ENCODE data around the gene TRIM43.
"Not testable (repeated sequence)": the region's sequence is repeated elsewhere in the genome, so short reads cannot be mapped to it uniquely, and the experiment has no call there.

DNA sequence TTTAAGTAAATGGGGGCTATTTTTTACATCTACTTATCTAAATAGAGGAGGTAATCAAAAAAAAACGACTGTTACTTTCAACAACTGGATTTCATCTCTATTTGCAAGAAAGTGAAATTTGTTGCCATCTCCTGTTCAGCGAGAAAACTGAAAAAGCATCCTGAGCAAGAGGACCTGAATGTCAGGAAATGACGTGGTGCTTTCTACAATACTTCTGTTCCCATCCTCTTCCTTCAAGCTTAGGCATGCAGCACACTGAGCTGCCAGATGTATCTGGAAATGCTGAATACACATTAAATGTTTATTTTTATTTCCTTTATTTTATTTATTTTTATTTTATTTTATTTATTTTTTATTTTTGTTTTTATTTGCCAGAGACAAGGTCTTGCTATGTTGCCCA, 21.2 kb downstream of the TRIM43 start:
- TF ChIP-seq NR2F2 (IDR thresholded peaks at IDR 0.05); EGR1 (IDR thresholded peaks at IDR 0.05; ENCODE audit: low read depth in 2 of 2); TAF1 (conservative IDR thresholded peaks at IDR 0.05); SP1 (IDR thresholded peaks at IDR 0.05); RAD21 (IDR thresholded peaks at IDR 0.05); JUND (IDR thresholded peaks at IDR 0.05); GABPA (IDR thresholded peaks at IDR 0.05 in 1 of 2, conservative IDR thresholded peaks at IDR 0.05 in 1 of 2); FOXA1 (IDR thresholded peaks at IDR 0.05); YY1 (IDR thresholded peaks at IDR 0.05): not testable (repeated sequence)
- TF ChIP-seq, protein P1, sequence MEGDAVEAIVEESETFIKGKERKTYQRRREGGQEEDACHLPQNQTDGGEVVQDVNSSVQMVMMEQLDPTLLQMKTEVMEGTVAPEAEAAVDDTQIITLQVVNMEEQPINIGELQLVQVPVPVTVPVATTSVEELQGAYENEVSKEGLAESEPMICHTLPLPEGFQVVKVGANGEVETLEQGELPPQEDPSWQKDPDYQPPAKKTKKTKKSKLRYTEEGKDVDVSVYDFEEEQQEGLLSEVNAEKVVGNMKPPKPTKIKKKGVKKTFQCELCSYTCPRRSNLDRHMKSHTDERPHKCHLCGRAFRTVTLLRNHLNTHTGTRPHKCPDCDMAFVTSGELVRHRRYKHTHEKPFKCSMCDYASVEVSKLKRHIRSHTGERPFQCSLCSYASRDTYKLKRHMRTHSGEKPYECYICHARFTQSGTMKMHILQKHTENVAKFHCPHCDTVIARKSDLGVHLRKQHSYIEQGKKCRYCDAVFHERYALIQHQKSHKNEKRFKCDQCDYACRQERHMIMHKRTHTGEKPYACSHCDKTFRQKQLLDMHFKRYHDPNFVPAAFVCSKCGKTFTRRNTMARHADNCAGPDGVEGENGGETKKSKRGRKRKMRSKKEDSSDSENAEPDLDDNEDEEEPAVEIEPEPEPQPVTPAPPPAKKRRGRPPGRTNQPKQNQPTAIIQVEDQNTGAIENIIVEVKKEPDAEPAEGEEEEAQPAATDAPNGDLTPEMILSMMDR (IDR thresholded peaks at IDR 0.05; ENCODE audit: low read depth, low read length, missing input control) = not testable (repeated sequence)
- TF ChIP-seq, protein P2, sequence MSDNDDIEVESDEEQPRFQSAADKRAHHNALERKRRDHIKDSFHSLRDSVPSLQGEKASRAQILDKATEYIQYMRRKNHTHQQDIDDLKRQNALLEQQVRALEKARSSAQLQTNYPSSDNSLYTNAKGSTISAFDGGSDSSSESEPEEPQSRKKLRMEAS (IDR thresholded peaks at IDR 0.05) = not testable (repeated sequence)
- TF ChIP-seq, protein P3, sequence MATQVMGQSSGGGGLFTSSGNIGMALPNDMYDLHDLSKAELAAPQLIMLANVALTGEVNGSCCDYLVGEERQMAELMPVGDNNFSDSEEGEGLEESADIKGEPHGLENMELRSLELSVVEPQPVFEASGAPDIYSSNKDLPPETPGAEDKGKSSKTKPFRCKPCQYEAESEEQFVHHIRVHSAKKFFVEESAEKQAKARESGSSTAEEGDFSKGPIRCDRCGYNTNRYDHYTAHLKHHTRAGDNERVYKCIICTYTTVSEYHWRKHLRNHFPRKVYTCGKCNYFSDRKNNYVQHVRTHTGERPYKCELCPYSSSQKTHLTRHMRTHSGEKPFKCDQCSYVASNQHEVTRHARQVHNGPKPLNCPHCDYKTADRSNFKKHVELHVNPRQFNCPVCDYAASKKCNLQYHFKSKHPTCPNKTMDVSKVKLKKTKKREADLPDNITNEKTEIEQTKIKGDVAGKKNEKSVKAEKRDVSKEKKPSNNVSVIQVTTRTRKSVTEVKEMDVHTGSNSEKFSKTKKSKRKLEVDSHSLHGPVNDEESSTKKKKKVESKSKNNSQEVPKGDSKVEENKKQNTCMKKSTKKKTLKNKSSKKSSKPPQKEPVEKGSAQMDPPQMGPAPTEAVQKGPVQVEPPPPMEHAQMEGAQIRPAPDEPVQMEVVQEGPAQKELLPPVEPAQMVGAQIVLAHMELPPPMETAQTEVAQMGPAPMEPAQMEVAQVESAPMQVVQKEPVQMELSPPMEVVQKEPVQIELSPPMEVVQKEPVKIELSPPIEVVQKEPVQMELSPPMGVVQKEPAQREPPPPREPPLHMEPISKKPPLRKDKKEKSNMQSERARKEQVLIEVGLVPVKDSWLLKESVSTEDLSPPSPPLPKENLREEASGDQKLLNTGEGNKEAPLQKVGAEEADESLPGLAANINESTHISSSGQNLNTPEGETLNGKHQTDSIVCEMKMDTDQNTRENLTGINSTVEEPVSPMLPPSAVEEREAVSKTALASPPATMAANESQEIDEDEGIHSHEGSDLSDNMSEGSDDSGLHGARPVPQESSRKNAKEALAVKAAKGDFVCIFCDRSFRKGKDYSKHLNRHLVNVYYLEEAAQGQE (IDR thresholded peaks at IDR 0.05) = not testable (repeated sequence)
- TF ChIP-seq, protein P4, sequence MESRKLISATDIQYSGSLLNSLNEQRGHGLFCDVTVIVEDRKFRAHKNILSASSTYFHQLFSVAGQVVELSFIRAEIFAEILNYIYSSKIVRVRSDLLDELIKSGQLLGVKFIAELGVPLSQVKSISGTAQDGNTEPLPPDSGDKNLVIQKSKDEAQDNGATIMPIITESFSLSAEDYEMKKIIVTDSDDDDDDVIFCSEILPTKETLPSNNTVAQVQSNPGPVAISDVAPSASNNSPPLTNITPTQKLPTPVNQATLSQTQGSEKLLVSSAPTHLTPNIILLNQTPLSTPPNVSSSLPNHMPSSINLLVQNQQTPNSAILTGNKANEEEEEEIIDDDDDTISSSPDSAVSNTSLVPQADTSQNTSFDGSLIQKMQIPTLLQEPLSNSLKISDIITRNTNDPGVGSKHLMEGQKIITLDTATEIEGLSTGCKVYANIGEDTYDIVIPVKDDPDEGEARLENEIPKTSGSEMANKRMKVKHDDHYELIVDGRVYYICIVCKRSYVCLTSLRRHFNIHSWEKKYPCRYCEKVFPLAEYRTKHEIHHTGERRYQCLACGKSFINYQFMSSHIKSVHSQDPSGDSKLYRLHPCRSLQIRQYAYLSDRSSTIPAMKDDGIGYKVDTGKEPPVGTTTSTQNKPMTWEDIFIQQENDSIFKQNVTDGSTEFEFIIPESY (IDR thresholded peaks at IDR 0.05) = not testable (repeated sequence)
- TF ChIP-seq, protein P5, sequence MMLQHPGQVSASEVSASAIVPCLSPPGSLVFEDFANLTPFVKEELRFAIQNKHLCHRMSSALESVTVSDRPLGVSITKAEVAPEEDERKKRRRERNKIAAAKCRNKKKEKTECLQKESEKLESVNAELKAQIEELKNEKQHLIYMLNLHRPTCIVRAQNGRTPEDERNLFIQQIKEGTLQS (IDR thresholded peaks at IDR 0.05) = not testable (repeated sequence)
